Uterus (tissue), 2 donors: Measurements from ENCODE around the gene AURKA.

Experiments used
- CTCF ChIP-seq, 4 experiments: fragments of 200-600 bp in 2 of 4; fragments of 450-650 bp in 2 of 4; sonication (generic) in 2 of 4; IDR thresholded peaks; one replicate each; pipeline ENCODE4 v1.5.1; 2016 to 2019; ENCODE audit warnings: antibody characterized with exemption in 4 of 4, mild to moderate bottlenecking in 2 of 4, moderate library complexity in 1 of 4
- POLR2A ChIP-seq, 2 donors: fragments of 450-650 bp; IDR thresholded peaks; one replicate each; pipeline ENCODE4 v1.6.1; 2016; ENCODE audit warnings: antibody characterized with exemption in 2 of 2, mild to moderate bottlenecking in 1 of 2, moderate library complexity in 1 of 2

GRCh38 chr20:56362833-56363413 lies 29.1 kb downstream of the AURKA start:
- TF ChIP-seq CTCF (IDR thresholded peaks at IDR 0.05) (no peak), POLR2A (IDR thresholded peaks at IDR 0.05) (no peak)
